Stimulated activated CD8-positive, alpha-beta memory T cell treated with anti-CD3 and anti-CD28 coated beads, Interleukin-7, amount 100 ng/mL, for 4 hours (primary cell): ENCODE data around the gene SATB2.

Experiments used
- DNase-seq, 2 donors: peaks; one replicate each; pipeline ENCODE4 v3.0.0-alpha.2; 2020; ENCODE audit warnings: low read depth in 2 of 2

Gene SATB2

GRCh38 chr2:199405241-199405640, 52.5 kb downstream of the SATB2 start:
- no peak for DNase-seq

- DNase-seq = no peak
Observed at GRCh38 chr2:199404841-199405240, 52.9 kb downstream of the SATB2 start.

DNA sequence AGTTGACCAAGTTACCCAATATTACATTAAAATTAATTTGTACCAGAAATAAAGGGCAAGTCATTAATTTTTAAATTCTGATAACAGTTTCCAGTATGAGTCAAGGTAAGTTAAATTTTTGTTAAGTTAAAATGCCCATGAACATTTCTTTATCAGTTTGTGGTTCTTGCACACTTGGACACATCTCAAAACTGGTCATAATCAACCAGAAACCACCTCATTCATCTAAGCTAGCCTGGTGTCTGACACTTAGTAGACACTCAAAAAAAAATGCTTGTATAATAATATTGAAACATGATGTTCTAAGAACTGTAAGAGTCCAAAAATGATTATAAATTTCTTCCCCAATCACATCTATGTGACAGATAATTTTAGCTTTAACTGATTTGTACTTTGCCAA, 62.4 kb downstream of the SATB2 start:
- DNase-seq = no peak

GRCh38 chr2:199392363-199392762, 65.4 kb downstream of the SATB2 start:
- DNase-seq = no peak

- DNase-seq = no peak
Observed at GRCh38 chr2:199388728-199389268, 68.9 kb downstream of the SATB2 start.

- DNase-seq = no peak
Observed at GRCh38 chr2:199384043-199384442, 73.7 kb downstream of the SATB2 start.

- DNase-seq = no peak
Observed at GRCh38 chr2:199383021-199383420, 74.7 kb downstream of the SATB2 start.

DNA sequence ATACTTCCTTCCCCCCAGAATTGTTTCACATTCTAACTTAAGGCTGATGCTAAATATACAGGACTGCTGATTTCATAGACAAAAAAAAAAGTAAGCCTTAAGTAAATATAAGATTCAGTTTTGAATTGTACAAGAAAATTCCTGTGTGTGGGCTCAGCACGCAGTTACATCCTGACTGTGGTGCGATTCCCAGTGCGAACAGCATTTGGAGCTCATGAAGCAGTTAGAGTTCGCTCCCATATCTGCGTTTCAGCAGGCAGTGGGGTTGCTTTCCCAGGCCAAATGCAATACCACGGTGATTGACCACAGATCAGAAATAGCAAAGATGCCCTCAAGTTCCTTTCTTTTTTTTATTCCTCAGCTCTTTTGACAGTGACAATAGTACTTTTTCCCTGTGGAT, 75.6 kb downstream of the SATB2 start:
- no peak for DNase-seq

GRCh38 chr2:199381531-199381930, 76.2 kb downstream of the SATB2 start:
- no peak for DNase-seq

- no peak for DNase-seq
Observed at GRCh38 chr2:199378948-199379650, 78.6 kb downstream of the SATB2 start.

DNA sequence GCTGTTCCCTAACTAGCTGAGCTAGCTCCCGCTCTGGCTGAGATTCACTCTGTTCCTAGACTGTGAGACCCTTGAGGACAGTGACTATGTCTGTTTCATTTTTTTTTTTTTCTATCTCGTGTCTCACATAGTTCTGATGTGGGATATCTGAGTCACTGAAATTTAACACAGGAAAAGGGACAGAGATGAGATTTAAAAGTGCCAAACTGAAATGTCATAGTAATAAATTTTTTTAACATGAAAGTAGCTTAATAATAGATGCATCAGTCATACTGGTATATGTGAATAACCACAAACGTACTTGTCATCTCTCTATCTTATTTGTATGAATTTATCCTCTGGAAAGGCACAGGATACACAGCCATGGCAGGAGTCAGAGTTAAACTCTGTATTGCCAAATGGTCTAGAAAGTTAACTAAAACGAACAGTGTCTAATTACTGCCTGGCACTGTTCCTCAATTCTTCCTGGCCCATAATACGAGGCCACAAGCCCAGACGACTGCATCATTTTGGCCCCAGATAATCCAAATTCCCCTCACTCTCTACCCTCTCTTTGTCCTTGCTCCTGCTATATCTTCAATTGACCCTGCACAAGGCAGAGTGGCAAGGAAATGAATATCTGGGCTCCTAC, 87.5 kb downstream of the SATB2 start:
- no peak for DNase-seq

GRCh38 chr2:199366406-199366805, 91.3 kb downstream of the SATB2 start:
- DNase-seq = no peak

DNA sequence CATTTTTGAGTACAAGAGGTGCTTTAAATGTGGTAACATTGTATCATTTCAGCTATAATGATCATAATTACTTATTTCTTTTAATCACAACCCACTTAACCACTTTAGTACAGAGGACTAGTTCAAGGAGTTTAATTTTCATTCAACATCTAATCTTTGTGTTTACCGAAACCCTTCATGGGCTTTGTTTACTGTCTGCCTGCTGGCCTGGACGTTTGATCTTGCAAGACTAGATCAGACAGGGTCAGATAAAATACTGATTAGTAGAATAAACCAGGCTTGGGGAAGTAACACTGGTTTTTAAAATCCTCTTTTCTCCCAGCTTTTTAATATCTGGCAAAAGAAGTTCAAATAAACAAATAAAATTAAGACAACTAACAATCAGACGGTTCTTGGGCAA, 93.6 kb downstream of the SATB2 start:
- DNase-seq = no peak

GRCh38 chr2:199356412-199356811, 101.3 kb downstream of the SATB2 start:
- no peak for DNase-seq

GRCh38 chr2:199348871-199349270, 108.9 kb downstream of the SATB2 start:
- no peak for DNase-seq

DNA sequence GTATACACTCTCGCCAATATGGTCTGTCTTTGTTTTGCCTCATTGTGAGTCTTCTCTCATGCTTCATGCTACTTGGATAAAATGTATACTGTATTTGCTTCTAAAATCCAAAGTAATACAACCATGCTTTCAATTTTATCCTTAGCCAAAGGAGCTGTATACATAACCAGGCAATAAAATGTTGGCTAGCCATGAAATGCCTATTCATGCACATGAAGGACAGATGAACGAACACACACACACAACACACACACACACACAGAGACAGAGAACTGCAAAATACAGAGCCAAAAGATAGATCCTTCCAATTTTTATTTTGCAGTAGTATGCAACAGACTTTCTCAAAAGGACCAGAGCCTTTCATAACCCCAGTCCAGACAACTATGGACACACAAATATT, 113.7 kb downstream of the SATB2 start:
- DNase-seq = no peak

DNA sequence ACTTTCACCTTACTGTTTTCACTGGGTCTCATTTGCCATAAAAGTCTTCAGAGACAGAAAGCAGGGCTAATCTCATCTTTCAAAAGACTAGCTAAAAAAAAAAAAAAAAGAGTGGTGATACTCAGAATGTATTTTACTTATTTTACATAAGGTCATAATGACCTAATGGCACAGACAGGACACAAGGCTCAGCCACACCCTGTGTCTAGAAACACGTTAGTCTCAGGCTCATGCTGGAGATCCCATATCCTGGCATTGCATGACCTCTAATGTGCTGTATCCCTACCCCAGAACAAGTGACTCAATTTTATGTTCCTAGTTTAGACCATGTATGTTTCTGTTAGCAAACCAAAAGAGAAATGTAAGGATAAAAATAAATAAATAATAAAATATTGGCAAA, 115.4 kb downstream of the SATB2 start:
- DNase-seq = no peak

DNA sequence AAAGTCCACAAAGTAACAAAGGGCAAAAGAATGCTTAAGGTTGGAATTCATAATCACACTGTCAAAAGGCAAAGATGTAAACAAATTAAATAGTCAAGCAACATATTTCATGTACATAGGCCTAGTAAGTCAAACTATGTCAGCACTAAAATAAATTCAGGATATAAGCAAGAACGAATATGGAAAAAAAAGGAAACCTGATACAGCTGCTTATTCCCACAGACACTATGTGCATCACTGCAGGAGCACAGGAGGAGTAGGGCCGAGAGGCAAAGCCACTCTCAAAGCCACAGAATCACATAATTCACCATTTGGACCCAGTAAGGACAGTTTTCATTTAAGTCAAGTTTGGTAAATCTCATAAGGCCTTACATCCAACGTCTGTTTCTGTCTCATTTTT, 116.6 kb downstream of the SATB2 start:
- no peak for DNase-seq

GRCh38 chr2:199339891-199340605, 117.7 kb downstream of the SATB2 start:
- no peak for DNase-seq

- DNase-seq = no peak
Observed at GRCh38 chr2:199336546-199336945, 121.2 kb downstream of the SATB2 start.

DNA sequence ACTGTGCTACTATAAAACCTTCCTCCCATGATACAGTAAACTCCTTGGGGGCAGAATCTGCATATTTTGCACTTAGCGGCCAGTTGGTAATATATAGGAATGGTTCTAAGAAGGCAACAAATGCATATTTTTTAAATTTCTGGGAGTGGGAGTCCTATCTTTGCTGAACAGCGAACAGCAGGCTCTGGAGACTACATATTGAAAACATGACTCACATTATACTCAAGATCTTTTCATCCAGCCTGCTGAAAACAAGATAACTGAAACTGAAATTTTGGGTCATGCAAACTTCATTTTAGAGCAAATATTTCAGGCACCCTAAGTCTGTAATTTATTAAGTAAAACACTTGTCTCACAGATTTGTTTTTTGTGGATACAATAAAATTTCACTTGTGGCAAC, 122.2 kb downstream of the SATB2 start:
- no peak for DNase-seq

GRCh38 chr2:199329466-199329865, 128.3 kb downstream of the SATB2 start:
- DNase-seq = no peak

DNA sequence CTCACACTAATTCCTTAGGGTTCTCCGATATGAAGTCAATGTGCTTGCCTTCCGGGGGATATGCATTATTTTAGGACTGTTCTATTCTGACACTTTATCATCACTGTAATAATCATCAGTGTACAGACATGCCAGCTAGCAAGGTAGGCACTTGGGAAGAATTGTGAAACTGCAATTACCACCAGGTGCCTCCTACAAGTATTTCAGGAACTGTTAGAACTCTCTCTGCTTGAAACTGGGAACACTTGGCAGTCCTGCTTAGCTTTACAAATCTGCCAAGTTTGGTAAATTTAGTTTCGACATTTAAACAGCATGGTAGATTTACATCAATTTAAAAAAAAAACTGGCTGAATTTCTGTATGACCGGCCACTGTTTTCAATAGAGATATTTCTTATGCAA, 128.7 kb downstream of the SATB2 start:
- no peak for DNase-seq
